Measurements from ENCODE around the gene EGFR.

EGFR gene

DNA sequence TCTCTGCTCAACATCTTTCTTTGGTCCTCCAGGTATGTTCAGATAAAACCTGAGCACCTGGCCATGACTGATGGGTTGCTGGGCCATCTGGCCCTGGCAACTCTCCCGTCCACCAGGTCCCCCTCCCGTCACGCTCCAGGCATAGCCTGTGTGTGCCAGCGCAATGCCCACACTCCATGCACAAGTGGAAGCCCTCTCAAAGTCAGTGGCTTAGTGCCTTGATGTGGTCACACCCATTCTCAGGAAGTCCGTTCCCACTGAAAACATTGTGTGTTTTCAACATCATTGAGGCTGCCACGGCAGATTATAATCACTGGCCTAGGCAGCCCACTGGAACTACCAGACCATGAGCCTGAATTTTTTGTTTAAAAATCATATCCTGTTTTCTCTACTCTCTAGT lies 175.7 kb downstream of the EGFR start:
- DNase-seq, result no peak

DNA sequence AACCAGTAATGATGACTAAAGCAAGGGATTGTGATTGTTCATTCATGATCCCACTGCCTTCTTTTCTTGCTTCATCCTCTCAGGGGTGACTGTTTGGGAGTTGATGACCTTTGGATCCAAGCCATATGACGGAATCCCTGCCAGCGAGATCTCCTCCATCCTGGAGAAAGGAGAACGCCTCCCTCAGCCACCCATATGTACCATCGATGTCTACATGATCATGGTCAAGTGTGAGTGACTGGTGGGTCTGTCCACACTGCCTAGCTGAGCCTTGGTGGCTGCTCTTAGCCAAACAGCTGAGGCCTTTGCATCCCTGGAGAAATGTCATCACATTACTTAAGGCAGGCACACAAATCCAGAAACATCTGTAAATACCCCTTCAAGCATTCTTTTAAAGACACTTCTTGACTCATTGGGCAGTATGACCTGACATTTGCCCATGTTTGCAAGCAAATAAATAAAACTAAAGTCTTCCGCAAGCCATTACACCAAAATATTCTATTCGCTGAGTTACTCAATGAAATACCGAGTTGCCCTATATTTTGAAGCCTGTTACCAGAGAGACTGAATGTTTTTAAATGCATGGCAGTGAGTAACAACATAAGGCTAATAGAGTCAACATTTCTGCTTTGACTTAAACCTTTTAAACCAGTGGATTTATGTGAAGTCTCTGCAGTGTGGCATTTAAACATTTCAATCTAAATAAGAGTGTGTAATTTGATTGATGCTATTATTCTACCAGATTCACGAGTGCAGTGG lies 180.0 kb downstream of the EGFR start:
- no peak for DNase-seq

GRCh38 chr7:55199418-55199817 lies 180.6 kb downstream of the EGFR start:
- no peak for DNase-seq

- no peak for DNase-seq
These were observed 181.6 kb downstream of the EGFR start for GRCh38 chr7:55200441-55200840.

- DNase-seq, result no peak
These were observed 183.5 kb downstream of the EGFR start for GRCh38 chr7:55202150-55202913.

DNA sequence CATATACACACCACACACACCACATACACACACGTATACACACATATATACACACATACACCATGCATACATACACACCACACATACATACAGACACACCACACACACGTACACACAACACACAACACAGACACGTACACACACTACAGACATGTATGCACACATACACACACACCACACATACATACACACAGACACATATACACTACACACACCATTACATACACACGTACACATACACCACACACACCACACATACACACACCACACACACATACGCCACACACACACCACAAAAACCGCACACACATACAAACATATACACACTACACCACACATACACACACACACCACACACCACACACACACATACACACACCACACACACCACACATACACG lies 184.5 kb downstream of the EGFR start:
- DNase-seq, result no peak

GRCh38 chr7:55205124-55205955 lies 186.5 kb downstream of the EGFR start:
- DNase-seq, result no peak

GRCh38 chr7:55206235-55207029 lies 187.6 kb downstream of the EGFR start:
- no peak for DNase-seq

DNA sequence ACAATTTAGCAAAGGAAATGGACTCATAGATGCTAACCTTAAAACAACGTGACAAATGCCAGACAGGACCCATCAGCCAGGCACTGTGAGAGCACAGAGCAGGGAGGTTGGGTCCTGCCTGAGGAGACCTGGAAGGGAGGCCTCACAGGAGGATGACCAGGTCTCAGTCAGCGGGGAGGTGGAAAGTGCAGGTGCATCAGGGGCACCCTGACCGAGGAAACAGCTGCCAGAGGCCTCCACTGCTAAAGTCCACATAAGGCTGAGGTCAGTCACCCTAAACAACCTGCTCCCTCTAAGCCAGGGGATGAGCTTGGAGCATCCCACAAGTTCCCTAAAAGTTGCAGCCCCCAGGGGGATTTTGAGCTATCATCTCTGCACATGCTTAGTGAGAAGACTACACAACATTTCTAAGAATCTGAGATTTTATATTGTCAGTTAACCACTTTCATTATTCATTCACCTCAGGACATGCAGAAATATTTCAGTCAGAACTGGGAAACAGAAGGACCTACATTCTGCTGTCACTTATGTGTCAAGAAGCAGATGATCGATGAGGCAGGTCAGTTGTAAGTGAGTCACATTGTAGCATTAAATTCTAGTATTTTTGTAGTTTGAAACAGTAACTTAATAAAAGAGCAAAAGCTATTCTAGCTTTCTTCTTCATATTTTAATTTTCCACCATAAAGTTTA lies 188.8 kb downstream of the EGFR start:
- DNase-seq, result no peak

- DNase-seq, result no peak
These were observed 190.5 kb downstream of the EGFR start for GRCh38 chr7:55209366-55209765.

DNA sequence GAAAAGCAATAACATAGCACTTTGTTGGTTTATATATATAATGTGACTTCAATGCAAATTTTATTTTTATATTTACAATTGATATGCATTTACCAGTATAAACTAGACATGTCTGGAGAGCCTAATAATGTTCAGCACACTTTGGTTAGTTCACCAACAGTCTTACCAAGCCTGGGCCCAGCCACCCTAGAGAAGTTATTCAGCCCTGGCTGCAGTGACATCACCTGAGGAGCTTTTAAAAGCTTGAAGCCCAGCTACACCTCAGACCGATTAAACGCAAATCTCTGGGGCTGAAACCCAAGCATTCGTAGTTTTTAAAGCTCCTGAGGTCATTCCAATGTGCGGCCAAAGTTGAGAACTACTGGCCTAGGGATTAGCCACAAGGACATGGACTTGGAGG lies 191.4 kb downstream of the EGFR start:
- no peak for DNase-seq

- no peak for DNase-seq
These were observed 191.9 kb downstream of the EGFR start for GRCh38 chr7:55210716-55211115.

GRCh38 chr7:55211726-55212125 lies 192.9 kb downstream of the EGFR start:
- DNase-seq, result no peak

DNA sequence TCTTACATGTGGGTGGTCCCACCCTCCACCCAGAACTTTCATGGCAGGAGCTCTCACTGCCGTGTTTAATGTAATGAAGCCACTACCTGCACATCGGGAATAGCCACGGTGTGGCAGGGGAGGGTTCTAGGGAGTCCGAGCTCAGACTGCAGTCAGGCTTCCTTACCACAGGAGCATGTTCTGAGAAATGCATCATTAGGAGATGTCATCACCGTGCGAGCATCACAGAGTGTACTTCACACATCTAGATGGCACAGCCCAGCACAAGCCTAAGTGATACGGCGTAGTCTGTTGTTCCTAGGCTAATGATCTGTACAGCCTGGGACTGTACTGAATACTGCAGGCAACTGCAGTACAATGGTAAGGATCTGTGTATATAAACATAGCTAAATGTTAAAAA lies 193.4 kb downstream of the EGFR start:
- no peak for DNase-seq

DNA sequence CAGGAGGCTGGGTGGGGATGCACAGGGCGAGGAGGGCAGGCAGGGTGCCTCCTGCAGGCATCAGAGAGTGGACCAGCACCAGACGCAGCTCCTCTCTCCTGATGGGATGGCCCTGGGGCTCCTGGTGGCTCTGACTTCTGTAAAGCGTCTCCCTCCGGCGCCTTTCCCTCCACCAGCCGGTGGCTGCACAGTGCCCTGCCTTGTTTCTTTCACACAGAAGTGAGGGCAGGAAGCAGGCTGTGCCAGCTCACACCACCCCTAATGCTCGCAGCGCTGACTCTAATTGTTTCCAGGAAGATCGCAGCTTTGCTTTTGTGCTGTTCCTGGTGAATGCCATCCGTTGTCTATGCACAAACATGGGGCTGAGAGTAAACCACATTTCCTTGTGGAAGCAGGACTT lies 194.0 kb downstream of the EGFR start:
- no peak for DNase-seq

DNA sequence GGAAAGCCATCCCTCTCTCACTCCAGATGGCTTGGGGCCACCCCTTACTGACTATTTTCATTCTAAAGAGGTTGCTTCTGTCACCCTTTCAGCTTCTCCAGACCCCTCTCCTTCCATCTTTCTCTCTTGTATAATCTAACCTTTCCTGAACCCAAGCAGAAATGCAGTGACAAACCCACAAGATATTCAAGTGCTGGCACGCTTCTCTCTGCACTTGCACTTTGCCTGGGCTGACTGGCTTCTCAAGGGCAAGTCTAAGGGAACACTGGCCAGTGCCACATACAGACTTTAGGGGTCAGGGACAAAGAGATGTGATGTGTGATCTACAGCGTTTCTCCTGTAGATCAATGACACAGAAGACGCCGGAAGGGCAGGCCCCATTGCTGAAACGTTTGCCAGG lies 195.9 kb downstream of the EGFR start:
- DNase-seq, result no peak

DNA sequence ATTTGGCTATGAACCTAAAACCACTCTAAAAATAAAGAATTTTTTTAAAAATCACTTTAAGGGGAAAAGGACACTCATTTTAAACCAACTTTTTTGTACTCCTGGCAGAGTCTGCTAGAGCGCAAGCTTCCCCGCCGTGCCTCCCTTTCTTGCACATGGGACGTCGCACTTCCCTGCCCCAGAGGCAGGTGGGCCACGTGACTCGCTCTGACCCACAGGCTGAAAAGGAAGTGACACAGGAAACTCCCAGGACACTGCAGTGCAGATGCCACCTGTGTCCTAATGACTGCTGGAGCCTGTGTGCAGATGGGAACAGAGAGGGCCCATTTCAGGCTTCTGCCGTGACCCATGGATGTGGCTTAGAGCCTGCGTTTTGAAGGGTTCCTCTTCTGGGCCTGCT lies 204.2 kb downstream of the EGFR start:
- DNase-seq, result no peak

- no peak for DNase-seq
These were observed 205.3 kb downstream of the EGFR start for GRCh38 chr7:55224111-55224510.

- DNase-seq, result no peak
These were observed 206.0 kb downstream of the EGFR start for GRCh38 chr7:55224810-55225209.

- no peak for DNase-seq
These were observed 211.2 kb downstream of the EGFR start for GRCh38 chr7:55230014-55230413.

DNA sequence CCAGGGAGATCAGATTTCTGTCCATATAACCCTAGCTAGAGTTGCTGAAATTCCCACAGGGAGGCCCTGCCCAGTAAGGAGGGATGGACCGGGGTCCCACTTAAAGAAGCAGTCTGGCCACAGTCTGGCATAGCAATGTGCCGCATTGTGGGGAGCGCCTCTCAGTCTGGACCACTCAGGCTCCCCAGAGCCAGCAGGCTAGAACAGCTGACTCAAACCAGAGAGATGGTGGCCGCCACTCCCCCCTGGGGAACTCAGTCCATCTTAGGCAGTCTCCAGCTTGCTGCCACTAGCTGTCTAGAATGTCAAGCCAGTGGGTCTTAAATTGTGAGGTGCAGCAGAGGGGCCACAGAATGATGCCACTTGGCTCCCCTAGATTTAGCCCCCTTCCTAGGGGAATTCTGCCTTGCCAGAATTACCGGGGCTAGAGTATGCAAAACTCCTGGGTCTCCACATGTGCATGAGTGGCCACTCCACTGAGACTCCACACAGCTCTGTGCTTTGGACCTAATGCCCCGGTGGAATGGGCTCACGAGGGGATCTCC lies 213.0 kb downstream of the EGFR start:
- no peak for DNase-seq

DNA sequence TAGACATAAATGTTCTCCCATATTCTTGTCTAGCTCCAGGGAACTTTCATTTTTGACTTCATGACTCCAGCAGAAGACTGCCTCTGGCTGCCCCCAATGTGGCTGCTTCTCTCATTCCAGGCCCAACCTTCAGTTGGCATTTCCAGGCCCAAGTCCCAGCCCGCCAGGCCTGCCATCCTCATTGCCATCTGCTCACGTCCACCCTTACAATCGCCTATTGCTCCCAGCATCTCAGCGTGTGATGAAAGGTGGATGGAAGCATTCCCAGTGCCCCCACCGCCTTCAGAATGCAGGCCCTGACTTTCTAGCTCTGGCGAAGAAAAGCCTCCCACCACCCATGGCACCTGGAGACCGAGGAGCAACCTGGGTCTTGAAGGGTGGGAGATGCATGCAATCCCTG lies 214.2 kb downstream of the EGFR start:
- DNase-seq, result no peak

All from DMS79 treated with DMSO at 0.1 percent for 48 hours (cell line).